ENCODE results near the gene MCL1.

MCL1 gene

GRCh38 chr1:150555971-150556865 lies 23.2 kb downstream of the MCL1 start:
- no peak for DNase-seq (ENCODE audit: low read depth)

GRCh38 chr1:150555198-150555970 lies 24.0 kb downstream of the MCL1 start:
- no peak for DNase-seq (ENCODE audit: low read depth)

GRCh38 chr1:150554086-150554452 lies 25.3 kb downstream of the MCL1 start:
- no peak for DNase-seq (ENCODE audit: low read depth)

- no peak for DNase-seq (ENCODE audit: low read depth)
These were observed 25.9 kb downstream of the MCL1 start for GRCh38 chr1:150553392-150554085.

GRCh38 chr1:150552911-150553289 lies 26.5 kb downstream of the MCL1 start:
- DNase-seq (ENCODE audit: low read depth), result no peak

GRCh38 chr1:150552128-150552910 lies 27.1 kb downstream of the MCL1 start:
- DNase-seq (ENCODE audit: low read depth), result peak; percentile 71

GRCh38 chr1:150551784-150552127 lies 27.7 kb downstream of the MCL1 start:
- no peak for DNase-seq (ENCODE audit: low read depth)

- no peak for DNase-seq (ENCODE audit: low read depth)
These were observed 28.2 kb downstream of the MCL1 start for GRCh38 chr1:150551051-150551783.

- no peak for DNase-seq (ENCODE audit: low read depth)
These were observed 29.0 kb downstream of the MCL1 start for GRCh38 chr1:150550222-150551050.

- no peak for DNase-seq (ENCODE audit: low read depth)
These were observed 29.8 kb downstream of the MCL1 start for GRCh38 chr1:150549496-150550221.

GRCh38 chr1:150548632-150549495 lies 30.5 kb downstream of the MCL1 start, which contains the start of gene ADAMTSL4:
TSS of gene ADAMTSL4 (plus strand) at chr1:150549408. CDS start at chr1:150552289, 2,881 bp downstream.
- no peak for DNase-seq (ENCODE audit: low read depth)

GRCh38 chr1:150548324-150548631 lies 31.1 kb downstream of the MCL1 start:
- no peak for DNase-seq (ENCODE audit: low read depth)

- no peak for DNase-seq (ENCODE audit: low read depth)
These were observed 33.0 kb downstream of the MCL1 start for GRCh38 chr1:150546294-150546937.

- DNase-seq (ENCODE audit: low read depth), result no peak
These were observed 33.9 kb downstream of the MCL1 start for GRCh38 chr1:150545486-150546032.

GRCh38 chr1:150544204-150544603 lies 35.2 kb downstream of the MCL1 start:
- DNase-seq (ENCODE audit: low read depth), result no peak

- DNase-seq (ENCODE audit: low read depth), result no peak
These were observed 35.8 kb downstream of the MCL1 start for GRCh38 chr1:150543500-150544143.
